ENCODE data around the gene ABHD10.

The ABHD10 gene

GRCh38 chr3:112010636-112011035 is 31.8 kb downstream of the ABHD10 start:
- no peak for TF ChIP-seq CTCF (IDR thresholded peaks at IDR 0.05; ENCODE audit: low read depth, low read length)
- DNase-seq (ENCODE audit: low read depth in 2 of 2), result peak; percentile 26 to 35
- no peak overlapping the region for H3K4me3 ChIP-seq (replicated peaks in 1 of 2; ENCODE audit: low read depth in 2 of 2, low read length in 2 of 2)

GRCh38 chr3:112011376-112011940 is 32.6 kb downstream of the ABHD10 start:
- no peak for DNase-seq (ENCODE audit: low read depth in 2 of 2)
- TF ChIP-seq CTCF (IDR thresholded peaks at IDR 0.05; ENCODE audit: low read depth, low read length), result no peak
- no peak overlapping the region for H3K4me3 ChIP-seq (replicated peaks in 1 of 2; ENCODE audit: low read depth in 2 of 2, low read length in 2 of 2)

GRCh38 chr3:112012205-112012992 is 33.6 kb downstream of the ABHD10 start:
- no peak for TF ChIP-seq CTCF (IDR thresholded peaks at IDR 0.05; ENCODE audit: low read depth, low read length)
- H3K4me3 ChIP-seq (replicated peaks in 1 of 2; ENCODE audit: low read depth in 2 of 2, low read length in 2 of 2), result no peak overlapping the region
- DNase-seq (ENCODE audit: low read depth in 2 of 2), result peak in 1 of 2 donors; percentile 48

- H3K4me3 ChIP-seq (replicated peaks in 1 of 2; ENCODE audit: low read depth in 2 of 2, low read length in 2 of 2), result no peak overlapping the region
Observed at GRCh38 chr3:112013058-112013783, 34.4 kb downstream of the ABHD10 start.

GRCh38 chr3:112013784-112014143 is 34.9 kb downstream of the ABHD10 start:
- TF ChIP-seq CTCF (IDR thresholded peaks at IDR 0.05; ENCODE audit: low read depth, low read length), result no peak
- no peak for DNase-seq (ENCODE audit: low read depth in 2 of 2)

More at GRCh38 chr3:112013058-112013783, 34.4 kb downstream of the ABHD10 start:
- peak; percentile 81 for TF ChIP-seq CTCF (IDR thresholded peaks at IDR 0.05; ENCODE audit: low read depth, low read length)
- peak; percentile 87 to 88 for DNase-seq (ENCODE audit: low read depth in 2 of 2)

GRCh38 chr3:112017091-112017490 is 38.3 kb downstream of the ABHD10 start:
- no peak overlapping the region for H3K4me3 ChIP-seq (replicated peaks in 1 of 2; ENCODE audit: low read depth in 2 of 2, low read length in 2 of 2)
- TF ChIP-seq CTCF (IDR thresholded peaks at IDR 0.05; ENCODE audit: low read depth, low read length), result no peak
- peak in 1 of 2 donors; percentile 46 for DNase-seq (ENCODE audit: low read depth in 2 of 2)

More at GRCh38 chr3:112013784-112014143, 34.9 kb downstream of the ABHD10 start:
- H3K4me3 ChIP-seq (replicated peaks in 1 of 2; ENCODE audit: low read depth in 2 of 2, low read length in 2 of 2), result no peak overlapping the region

Measured in cardiac fibroblast (primary cell).